Suprapubic skin (tissue), 3 donors: ENCODE results near the gene COIL.

Experiments used
- POLR2AphosphoS5 ChIP-seq, 3 donors: sonication (generic); formaldehyde crosslinking; IDR thresholded peaks; one replicate each; pipeline ENCODE4 v1.6.1; 2017; ENCODE audit warnings: antibody characterized with exemption in 3 of 3
- TF ChIP-seq, protein P1 (sequence below), 2 donors: fragments of 200-600 bp in 1 of 2; fragments of 450-650 bp in 1 of 2; sonication (generic) in 1 of 2; IDR thresholded peaks; one replicate each; pipeline ENCODE4 v1.5.1; 2016 to 2019; ENCODE audit warnings: antibody characterized with exemption in 2 of 2, mild to moderate bottlenecking in 1 of 2, moderate library complexity in 1 of 2

DNA sequence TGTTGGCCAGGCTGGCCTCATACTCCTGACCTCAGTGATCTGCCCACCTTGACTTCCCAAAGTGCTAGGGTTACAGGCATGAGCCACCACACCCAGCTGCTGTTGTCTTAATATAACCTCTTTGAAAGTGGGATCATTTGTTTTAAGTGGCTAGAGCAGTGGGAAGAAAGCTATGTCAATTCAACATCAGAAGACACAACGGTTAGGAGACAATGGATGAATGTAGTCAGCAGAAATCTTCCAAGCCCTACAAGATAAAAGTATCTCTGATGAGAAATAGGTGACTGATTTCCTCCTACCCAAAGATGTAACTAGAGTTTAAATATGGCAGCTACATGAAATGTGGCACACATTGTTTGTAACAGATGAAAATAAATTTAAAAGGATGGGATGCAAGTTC is 27.0 kb downstream of the COIL start:
- TF ChIP-seq, protein P1, sequence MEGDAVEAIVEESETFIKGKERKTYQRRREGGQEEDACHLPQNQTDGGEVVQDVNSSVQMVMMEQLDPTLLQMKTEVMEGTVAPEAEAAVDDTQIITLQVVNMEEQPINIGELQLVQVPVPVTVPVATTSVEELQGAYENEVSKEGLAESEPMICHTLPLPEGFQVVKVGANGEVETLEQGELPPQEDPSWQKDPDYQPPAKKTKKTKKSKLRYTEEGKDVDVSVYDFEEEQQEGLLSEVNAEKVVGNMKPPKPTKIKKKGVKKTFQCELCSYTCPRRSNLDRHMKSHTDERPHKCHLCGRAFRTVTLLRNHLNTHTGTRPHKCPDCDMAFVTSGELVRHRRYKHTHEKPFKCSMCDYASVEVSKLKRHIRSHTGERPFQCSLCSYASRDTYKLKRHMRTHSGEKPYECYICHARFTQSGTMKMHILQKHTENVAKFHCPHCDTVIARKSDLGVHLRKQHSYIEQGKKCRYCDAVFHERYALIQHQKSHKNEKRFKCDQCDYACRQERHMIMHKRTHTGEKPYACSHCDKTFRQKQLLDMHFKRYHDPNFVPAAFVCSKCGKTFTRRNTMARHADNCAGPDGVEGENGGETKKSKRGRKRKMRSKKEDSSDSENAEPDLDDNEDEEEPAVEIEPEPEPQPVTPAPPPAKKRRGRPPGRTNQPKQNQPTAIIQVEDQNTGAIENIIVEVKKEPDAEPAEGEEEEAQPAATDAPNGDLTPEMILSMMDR (IDR thresholded peaks at IDR 0.05) = no peak
- no peak for TF ChIP-seq POLR2AphosphoS5 (IDR thresholded peaks at IDR 0.05)
